Stomach smooth muscle (tissue), 2 donors: ENCODE data around the gene FBXO34.

ENCODE experiments used
- H3K27ac ChIP-seq: one replicate; pipeline ENCODE4 v1.7.0; 2013; ENCODE audit warnings: mild to moderate bottlenecking, low read length, inconsistent platforms
- H3K27me3 ChIP-seq, 2 donors: one replicate each; pipeline ENCODE4 v1.7.0; 2013; ENCODE audit warnings: low read length in 2 of 2; ENCODE audit not compliant: insufficient read depth in 2 of 2, control insufficient read depth in 1 of 2
- H3K36me3 ChIP-seq, 2 donors: one replicate each; pipeline ENCODE4 v1.7.0; 2013; ENCODE audit warnings: low read length in 2 of 2; ENCODE audit not compliant: control insufficient read depth in 2 of 2, insufficient read depth in 2 of 2
- H3K4me1 ChIP-seq: one replicate; pipeline ENCODE4 v1.7.0; 2013; ENCODE audit warnings: low read length; ENCODE audit not compliant: control insufficient read depth, insufficient read depth
- H3K4me3 ChIP-seq, 2 donors: one replicate each; pipeline ENCODE4 v1.7.0; 2013; ENCODE audit warnings: low read length in 2 of 2
- H3K9ac ChIP-seq, 2 donors: one replicate each; pipeline ENCODE4 v1.7.0; 2013; ENCODE audit warnings: low read length in 2 of 2, mild to moderate bottlenecking in 1 of 2
- H3K9me3 ChIP-seq, 2 donors: one replicate each; pipeline ENCODE4 v1.7.0; 2013; ENCODE audit warnings: low read length in 2 of 2; ENCODE audit not compliant: control insufficient read depth in 2 of 2
- donor health status: healthy.
- donor health status: Pancreatic carcinoma.

Gene FBXO34

GRCh38 chr14:55243813-55244212 lies 27.4 kb upstream of the FBXO34 start:
- H3K4me3 ChIP-seq = no peak overlapping the region
- peaks cover 0 to 11% of the 10 kb centered on the region in 2 donors for H3K27me3 ChIP-seq
- H3K9ac ChIP-seq = no peak overlapping the region
- H3K36me3 ChIP-seq = no peaks in the 10 kb centered on the region
- no peaks in the 10 kb centered on the region for H3K4me1 ChIP-seq
- no peak overlapping the region for H3K27ac ChIP-seq
- H3K9me3 ChIP-seq = no peaks in the 10 kb centered on the region

- no peaks in the 10 kb centered on the region for H3K9me3 ChIP-seq
Observed at GRCh38 chr14:55245657-55246268, 25.5 kb upstream of the FBXO34 start.

DNA sequence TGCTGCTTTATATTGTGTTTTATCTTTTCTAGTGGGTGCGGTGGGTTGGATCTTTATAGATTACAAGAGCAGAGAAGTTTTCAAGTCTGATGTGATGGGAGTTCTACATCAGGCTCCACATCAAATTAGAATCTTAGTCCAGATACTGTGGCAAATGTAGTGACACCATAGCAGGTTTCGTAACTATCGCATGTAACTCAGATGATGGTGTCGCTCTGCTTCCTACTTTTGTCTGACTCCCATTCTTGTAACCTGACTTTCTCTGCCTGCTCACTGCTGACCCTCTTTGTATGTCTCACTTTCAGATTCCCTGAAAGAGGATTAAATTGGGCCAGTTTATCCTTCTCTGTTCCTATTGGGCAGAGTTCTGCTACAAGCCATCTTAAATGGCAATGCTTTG lies 22.8 kb upstream of the FBXO34 start:
- no peaks in the 10 kb centered on the region for H3K9me3 ChIP-seq
- H3K27me3 ChIP-seq = no peaks in the 10 kb centered on the region
- H3K4me1 ChIP-seq = no peaks in the 10 kb centered on the region
- no peak overlapping the region for H3K4me3 ChIP-seq
- H3K27ac ChIP-seq = no peak overlapping the region
- no peaks in the 10 kb centered on the region for H3K36me3 ChIP-seq
- no peak overlapping the region for H3K9ac ChIP-seq

More at GRCh38 chr14:55245657-55246268, 25.5 kb upstream of the FBXO34 start:
- Histone ChIP-seq H3K27ac (no peak overlapping the region), H3K36me3 (no peaks in the 10 kb centered on the region), H3K4me1 (no peaks in the 10 kb centered on the region), H3K4me3 (no peak overlapping the region), H3K9ac (no peak overlapping the region), H3K27me3 (peaks cover 0 to 9% of the 10 kb centered on the region in 2 donors)

DNA sequence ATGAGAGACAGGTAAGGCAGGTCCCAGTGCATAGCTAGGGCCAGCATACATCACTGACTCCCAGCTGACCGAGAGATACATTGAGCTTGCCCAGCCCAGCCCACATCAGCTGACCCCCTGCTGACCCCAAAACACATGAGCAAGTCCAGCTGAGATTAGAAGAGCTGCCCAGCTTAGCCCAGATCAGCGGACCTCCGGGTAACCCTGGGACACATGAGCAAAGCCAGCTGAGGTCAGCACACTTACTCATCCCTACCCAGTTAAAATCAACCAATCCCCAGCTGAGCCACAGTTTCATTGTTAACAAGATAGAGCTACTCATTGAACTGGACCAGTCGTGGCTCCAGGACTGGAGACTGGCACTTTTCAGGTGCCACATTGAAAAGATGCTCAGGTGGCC lies 21.8 kb upstream of the FBXO34 start:
- Histone ChIP-seq H3K36me3 (no peaks in the 10 kb centered on the region), H3K9ac (no peak overlapping the region), H3K4me3 (no peak overlapping the region), H3K4me1 (no peaks in the 10 kb centered on the region), H3K27ac (no peak overlapping the region), H3K27me3 (no peaks in the 10 kb centered on the region), H3K9me3 (no peaks in the 10 kb centered on the region)

- Histone ChIP-seq H3K4me1 (no peaks in the 10 kb centered on the region), H3K27ac (no peak overlapping the region), H3K9ac (no peak overlapping the region), H3K9me3 (no peaks in the 10 kb centered on the region), H3K27me3 (no peaks in the 10 kb centered on the region), H3K36me3 (no peaks in the 10 kb centered on the region), H3K4me3 (no peak overlapping the region)
Observed at GRCh38 chr14:55253276-55253675, 17.9 kb upstream of the FBXO34 start.

- Histone ChIP-seq H3K9ac (no peak overlapping the region), H3K36me3 (no peaks in the 10 kb centered on the region), H3K27me3 (no peaks in the 10 kb centered on the region), H3K27ac (no peak overlapping the region), H3K4me3 (no peak overlapping the region), H3K4me1 (no peaks in the 10 kb centered on the region), H3K9me3 (no peaks in the 10 kb centered on the region)
Observed at GRCh38 chr14:55254581-55254980, 16.6 kb upstream of the FBXO34 start.

DNA sequence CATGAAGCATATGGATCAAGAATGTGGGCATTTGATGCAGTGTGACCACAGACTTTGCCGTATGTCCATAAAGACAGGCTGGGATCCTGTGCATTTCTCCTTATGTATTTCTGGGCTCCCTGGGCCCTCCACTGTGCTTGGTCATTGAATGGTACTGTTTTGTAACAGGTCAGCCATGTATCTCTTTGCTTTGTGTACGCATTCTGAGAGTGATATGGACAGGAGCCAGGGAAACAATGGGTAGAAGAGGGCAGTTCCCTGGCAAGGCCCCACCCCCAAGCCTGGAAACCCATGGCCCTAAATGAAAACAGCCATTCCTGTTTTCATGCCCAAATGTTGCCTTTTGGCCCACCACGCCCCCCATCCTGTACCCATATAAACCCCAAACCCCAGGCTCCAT lies 15.2 kb upstream of the FBXO34 start:
- H3K27ac ChIP-seq = no peak overlapping the region
- H3K4me3 ChIP-seq = no peak overlapping the region
- no peaks in the 10 kb centered on the region for H3K9me3 ChIP-seq
- no peaks in the 10 kb centered on the region for H3K27me3 ChIP-seq
- H3K9ac ChIP-seq = no peak overlapping the region
- no peaks in the 10 kb centered on the region for H3K4me1 ChIP-seq
- no peaks in the 10 kb centered on the region for H3K36me3 ChIP-seq

- Histone ChIP-seq H3K27ac (no peak overlapping the region), H3K9me3 (no peaks in the 10 kb centered on the region), H3K27me3 (no peaks in the 10 kb centered on the region), H3K4me3 (no peak overlapping the region), H3K4me1 (no peaks in the 10 kb centered on the region), H3K9ac (no peak overlapping the region), H3K36me3 (no peaks in the 10 kb centered on the region)
Observed at GRCh38 chr14:55256586-55256985, 14.6 kb upstream of the FBXO34 start.

DNA sequence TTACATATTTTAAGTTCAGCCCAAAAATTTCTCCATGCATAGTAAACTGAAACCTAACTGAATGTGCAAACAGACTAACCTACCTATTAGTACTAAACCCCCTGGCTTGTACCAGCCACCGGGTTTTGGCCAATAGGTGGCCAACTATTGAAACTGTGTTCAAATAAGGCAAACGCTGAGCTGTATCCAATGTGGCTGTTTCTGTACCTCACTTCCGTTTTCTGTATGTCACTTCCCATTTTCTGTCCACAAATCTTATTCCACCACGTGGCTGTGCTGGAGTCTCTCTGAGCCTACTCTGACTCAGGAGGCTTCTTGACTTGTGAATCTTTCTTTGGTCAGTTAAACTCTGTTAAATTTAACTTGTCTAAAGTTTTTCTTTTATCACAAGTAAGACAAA lies 6.0 kb upstream of the FBXO34 start:
- H3K36me3 ChIP-seq = no peaks in the 10 kb centered on the region
- no peak overlapping the region for H3K4me3 ChIP-seq
- no peaks in the 10 kb centered on the region for H3K27me3 ChIP-seq
- no peak overlapping the region for H3K27ac ChIP-seq
- H3K4me1 ChIP-seq = no peaks in the 10 kb centered on the region
- no peaks in the 10 kb centered on the region for H3K9me3 ChIP-seq
- no peak overlapping the region for H3K9ac ChIP-seq

DNA sequence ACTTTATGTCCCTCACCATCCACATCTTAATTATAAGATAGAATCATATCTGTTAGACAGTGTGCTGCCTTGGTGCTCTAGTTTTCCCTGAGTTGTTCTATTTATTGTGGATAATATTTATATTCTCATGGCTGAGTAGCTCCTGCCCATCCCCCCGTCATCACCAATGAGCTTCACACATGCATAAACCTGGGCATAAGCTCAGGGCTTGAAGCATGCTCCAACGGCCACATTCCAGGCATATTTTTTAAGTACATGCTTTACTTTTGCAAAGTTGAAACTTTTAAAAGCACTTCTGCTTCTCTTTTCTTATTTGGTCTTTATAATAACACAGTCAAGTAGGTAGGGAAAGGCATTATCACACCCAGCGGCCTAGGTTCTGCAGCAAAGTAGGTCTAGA lies 3.4 kb upstream of the FBXO34 start:
- H3K9me3 ChIP-seq = no peaks in the 10 kb centered on the region
- H3K4me3 ChIP-seq = no peak overlapping the region
- H3K4me1 ChIP-seq = no peaks in the 10 kb centered on the region
- H3K9ac ChIP-seq = no peak overlapping the region
- no peaks in the 10 kb centered on the region for H3K36me3 ChIP-seq
- no peak overlapping the region for H3K27ac ChIP-seq
- H3K27me3 ChIP-seq = no peaks in the 10 kb centered on the region

DNA sequence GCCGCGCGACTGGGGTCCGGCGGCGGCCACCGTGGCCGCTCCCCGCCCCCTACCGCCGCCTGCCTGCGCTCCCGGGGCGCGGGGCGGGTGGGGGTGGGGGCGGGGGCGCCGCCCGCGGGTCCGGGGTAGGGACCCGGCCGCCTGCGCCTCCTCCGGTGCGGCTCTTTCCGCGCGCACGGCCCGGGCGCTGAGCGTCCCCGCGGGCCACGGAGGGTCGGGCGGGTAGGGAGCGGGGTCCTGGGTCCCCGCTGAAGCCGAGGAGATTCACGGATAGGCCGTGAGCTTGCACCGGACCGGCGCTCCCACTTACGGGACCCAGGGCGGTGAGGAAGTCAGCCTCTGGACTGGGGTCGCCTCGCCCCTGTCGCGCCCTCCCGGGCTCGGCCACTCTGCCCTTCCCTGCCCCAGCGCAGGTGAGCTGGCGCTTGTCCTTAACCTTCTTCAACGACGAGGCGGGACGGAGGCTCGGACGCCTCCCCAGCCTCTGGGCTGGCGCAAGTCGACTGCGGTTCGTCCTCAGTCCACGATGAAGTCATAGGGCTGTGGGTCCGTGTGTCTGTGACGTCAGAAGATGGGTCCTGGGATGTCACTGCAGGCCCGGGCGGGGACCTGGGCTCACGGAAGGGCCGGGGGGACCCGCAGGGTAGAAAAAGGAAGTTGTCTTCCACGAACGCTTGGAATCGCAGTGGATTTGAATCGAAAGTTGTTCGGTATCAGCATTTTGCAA lies 514 bp downstream of the FBXO34 start:
- H3K9ac ChIP-seq = peak overlapping the region; percentile 47 to 91
- H3K27ac ChIP-seq = peak overlapping the region; percentile 31
- peak overlapping the region; percentile 72 to 94 for H3K4me3 ChIP-seq
- H3K9me3 ChIP-seq = no peaks in the 10 kb centered on the region
- no peaks in the 10 kb centered on the region for H3K27me3 ChIP-seq
- no peaks in the 10 kb centered on the region for H3K36me3 ChIP-seq
- H3K4me1 ChIP-seq = no peaks in the 10 kb centered on the region
